ENCODE measurements around the gene PGAP1. TPM values are rescaled to one million over a fixed set of nuclear protein-coding genes. Genes with fewer than 3 reads are reported as not detected.

PGAP1 gene
- total and polyA plus RNA-seq, 10 of the 15 experiments (the other 5 are each of a cell fraction or from before 2014, with no cell fraction given) = 0.75 to 4.7 (median 3.0) TPM

GRCh38 chr2:196915507-196916189, 10.9 kb downstream of the PGAP1 start:
- intact Hi-C loops (cut with micrococcal nuclease; ENCODE audit: unreplicated experiment) = no loop called here
- H3K9me3 ChIP-seq (replicated peaks; ENCODE audit: control insufficient read depth, insufficient read depth, low read length) = peaks cover 5% of the 10 kb centered on the region
- H3K4me3 ChIP-seq = no peak overlapping the region
- TF ChIP-seq ATF7 (IDR thresholded peaks at IDR 0.05; ENCODE audit: low read depth) = no peak
- TF ChIP-seq NFYA (IDR thresholded peaks at IDR 0.05; ENCODE audit: borderline replicate concordance, low read depth, low read length) = no peak
- TF ChIP-seq SPI1 (IDR thresholded peaks at IDR 0.05; ENCODE audit: borderline replicate concordance, insufficient read depth, low read depth, low read length) = no peak; the same call in 1 of the 2 replicates
- no peak for TF ChIP-seq SUPT20H (IDR thresholded peaks at IDR 0.05; ENCODE audit: borderline replicate concordance, control insufficient read depth, low read depth, low read length)
- no peak for TF ChIP-seq SKIL (IDR thresholded peaks at IDR 0.05; ENCODE audit: low read depth, poor library complexity, severe bottlenecking)
- TF ChIP-seq NR2F1 (conservative IDR thresholded peaks at IDR 0.05) = no peak
- TF ChIP-seq FOXM1 (IDR thresholded peaks at IDR 0.05; ENCODE audit: low read depth, low read length) = no peak
- no peak for TF ChIP-seq YY1 (IDR thresholded peaks at IDR 0.05; ENCODE audit: low read depth, low read length)
- TF ChIP-seq POLR2A (IDR thresholded peaks at IDR 0.05; ENCODE audit: low read depth, low read length) = no peak
- no peak for TF ChIP-seq EED (IDR thresholded peaks at IDR 0.05; ENCODE audit: low read depth)
- TF ChIP-seq, protein P1, sequence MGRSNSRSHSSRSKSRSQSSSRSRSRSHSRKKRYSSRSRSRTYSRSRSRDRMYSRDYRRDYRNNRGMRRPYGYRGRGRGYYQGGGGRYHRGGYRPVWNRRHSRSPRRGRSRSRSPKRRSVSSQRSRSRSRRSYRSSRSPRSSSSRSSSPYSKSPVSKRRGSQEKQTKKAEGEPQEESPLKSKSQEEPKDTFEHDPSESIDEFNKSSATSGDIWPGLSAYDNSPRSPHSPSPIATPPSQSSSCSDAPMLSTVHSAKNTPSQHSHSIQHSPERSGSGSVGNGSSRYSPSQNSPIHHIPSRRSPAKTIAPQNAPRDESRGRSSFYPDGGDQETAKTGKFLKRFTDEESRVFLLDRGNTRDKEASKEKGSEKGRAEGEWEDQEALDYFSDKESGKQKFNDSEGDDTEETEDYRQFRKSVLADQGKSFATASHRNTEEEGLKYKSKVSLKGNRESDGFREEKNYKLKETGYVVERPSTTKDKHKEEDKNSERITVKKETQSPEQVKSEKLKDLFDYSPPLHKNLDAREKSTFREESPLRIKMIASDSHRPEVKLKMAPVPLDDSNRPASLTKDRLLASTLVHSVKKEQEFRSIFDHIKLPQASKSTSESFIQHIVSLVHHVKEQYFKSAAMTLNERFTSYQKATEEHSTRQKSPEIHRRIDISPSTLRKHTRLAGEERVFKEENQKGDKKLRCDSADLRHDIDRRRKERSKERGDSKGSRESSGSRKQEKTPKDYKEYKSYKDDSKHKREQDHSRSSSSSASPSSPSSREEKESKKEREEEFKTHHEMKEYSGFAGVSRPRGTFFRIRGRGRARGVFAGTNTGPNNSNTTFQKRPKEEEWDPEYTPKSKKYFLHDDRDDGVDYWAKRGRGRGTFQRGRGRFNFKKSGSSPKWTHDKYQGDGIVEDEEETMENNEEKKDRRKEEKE (IDR thresholded peaks at IDR 0.05) = no peak
- RAD21 ChIA-PET (ENCODE audit: unreplicated experiment) = no interaction called here
- H2AFZ ChIP-seq (ENCODE audit: control insufficient read depth, low read depth, low read length) = peak overlapping the region; percentile 75
- peak overlapping the region; percentile 47 for H3K4me2 ChIP-seq (ENCODE audit: control insufficient read depth, insufficient read depth)
- no peaks in the 10 kb centered on the region; the same call in 1 of the 2 replicates for H3K79me2 ChIP-seq (ENCODE audit: control insufficient read depth, insufficient read depth, low read length)
- no peaks in the 10 kb centered on the region for H3K27me3 ChIP-seq (replicated peaks in 1 of 2; ENCODE audit: control insufficient read depth in 2 of 2, insufficient read depth in 2 of 2, low read length in 1 of 2)
- no TSS peak for BruUV-seq (replicated peaks)
- ATAC-seq (no peak), DNase-seq (ENCODE audit: low read depth, low spot score) (no peak), FAIRE-seq (peak; percentile 73)
- CTCF ChIA-PET = interaction anchor here (0.6 to 1.6 kb wide), 3 partner anchors 9 to 335 kb away, joined by 3 to 5 read pairs (median 5); no protein-coding TSS in a partner anchor
- 100% methylated on average over 3 of the region's 3 CpGs for WGBS (ENCODE audit: insufficient coverage, insufficient replicate concordance, low lambda C conversion rate, missing lambda C conversion rate)
- peaks cover 0 to 8% of the 10 kb centered on the region in 2 experiments; a peak in 1 of 4 replicates for H3K36me3 ChIP-seq (ENCODE audit: control insufficient read depth in 2 of 2, insufficient read depth in 2 of 2, low read length in 1 of 2)
- in situ Hi-C loops (cut with MboI) = no loop called here
- peaks cover 9% of the 10 kb centered on the region for H3K4me1 ChIP-seq (ENCODE audit: control insufficient read depth, insufficient read depth, low read length)
- SMC1A ChIA-PET (ENCODE audit: uncharacterized antibody, unreplicated experiment) = interaction anchor here (0.9 to 1.1 kb wide), 2 partner anchors 9 to 12 kb away, joined by 4 read pairs; no protein-coding TSS in a partner anchor
- POLR2A ChIA-PET = no interaction called here
- H4K20me1 ChIP-seq (ENCODE audit: control insufficient read depth, insufficient read depth) = no peaks in the 10 kb centered on the region
- no peak overlapping the region for H3K9ac ChIP-seq (ENCODE audit: control insufficient read depth, insufficient read depth, low read length)
- peak overlapping the region; percentile 55; the same call in 1 of the 2 replicates for H3K27ac ChIP-seq (ENCODE audit: control insufficient read depth, insufficient read depth)

Measured in GM12878 (cell line).